ENCODE results near the gene ACTR3C.
A peak's percentile ranks its signal among the peaks of the same experiment; 100 is the strongest.
"Not testable (repeated sequence)": the region's sequence is repeated elsewhere in the genome, so short reads cannot be mapped to it uniquely, and the experiment has no call there.

ACTR3C gene

GRCh38 chr7:150314639-150315239 is 8.6 kb downstream of the ACTR3C start:
- ChIA-PET POLR2A (interaction anchor here (1.9 kb wide), 1 partner anchor 9 kb away, joined by 11 read pairs; the partner anchor contains the start of genes ACTR3C and LRRC61), CTCF (no interaction called here)
- TF ChIP-seq ARNT (IDR thresholded peaks at IDR 0.05) (no peak), SP1 (IDR thresholded peaks at IDR 0.05) (no peak), NFRKB (IDR thresholded peaks at IDR 0.05) (no peak), CTBP1 (IDR thresholded peaks at IDR 0.05; ENCODE audit: borderline replicate concordance) (no peak), TARDBP (IDR thresholded peaks at IDR 0.05) (no peak), ELF4 (IDR thresholded peaks at IDR 0.05) (no peak), HDGF (IDR thresholded peaks at IDR 0.05; ENCODE audit: borderline replicate concordance) (no peak), BHLHE40 (IDR thresholded peaks at IDR 0.05; ENCODE audit: borderline replicate concordance) (no peak), LEF1 (IDR thresholded peaks at IDR 0.05; ENCODE audit: borderline replicate concordance) (no peak), FOXA1 (IDR thresholded peaks at IDR 0.05) (no peak), FOXK2 (IDR thresholded peaks at IDR 0.05) (no peak)
- no peak for DNase-seq (ENCODE audit: extremely low spot score)

GRCh38 chr7:150313870-150314269 is 9.5 kb downstream of the ACTR3C start:
- CTCF ChIA-PET: interaction anchor here (0.8 kb wide), 1 partner anchor 11 kb away, joined by 3 read pairs; no protein-coding TSS in a partner anchor
- POLR2A ChIA-PET: interaction anchor here (0.5 to 1.9 kb wide), 3 partner anchors 10 to 474 kb away, joined by 3 to 11 read pairs (median 3); partner anchors contain the start of genes ACTR3C and LRRC61
- TF ChIP-seq HDGF (IDR thresholded peaks at IDR 0.05; ENCODE audit: borderline replicate concordance): no peak
- TF ChIP-seq SP1 (IDR thresholded peaks at IDR 0.05): no peak
- no peak for TF ChIP-seq CTBP1 (IDR thresholded peaks at IDR 0.05; ENCODE audit: borderline replicate concordance)
- TF ChIP-seq NFRKB (IDR thresholded peaks at IDR 0.05): no peak
- TF ChIP-seq BHLHE40 (IDR thresholded peaks at IDR 0.05; ENCODE audit: borderline replicate concordance): no peak
- no peak for TF ChIP-seq FOXK2 (IDR thresholded peaks at IDR 0.05)
- TF ChIP-seq ARNT (IDR thresholded peaks at IDR 0.05): no peak
- peak; percentile 9 for DNase-seq (ENCODE audit: extremely low spot score)

GRCh38 chr7:150313367-150313809 is 10.0 kb downstream of the ACTR3C start:
- POLR2A ChIA-PET: interaction anchor here (0.5 to 1.9 kb wide), 2 partner anchors 10 to 475 kb away, joined by 3 to 11 read pairs; partner anchors contain the start of genes ACTR3C and LRRC61
- TF ChIP-seq L3MBTL2 (conservative IDR thresholded peaks at IDR 0.05): no peak
- TF ChIP-seq FOXA1 (IDR thresholded peaks at IDR 0.05): no peak
- no peak for TF ChIP-seq FOXK2 (IDR thresholded peaks at IDR 0.05)
- no peak for TF ChIP-seq FOXM1 (IDR thresholded peaks at IDR 0.05; ENCODE audit: borderline replicate concordance)
- no peak for TF ChIP-seq ZNF384 (IDR thresholded peaks at IDR 0.05)
- no peak for TF ChIP-seq TARDBP (IDR thresholded peaks at IDR 0.05)
- TF ChIP-seq HDGF (IDR thresholded peaks at IDR 0.05; ENCODE audit: borderline replicate concordance): no peak
- no peak for DNase-seq (ENCODE audit: extremely low spot score)
- CTCF ChIA-PET: interaction anchor here (0.8 kb wide), 1 partner anchor 11 kb away, joined by 3 read pairs; no protein-coding TSS in a partner anchor

GRCh38 chr7:150312649-150313366 is 10.5 kb downstream of the ACTR3C start:
- POLR2A ChIA-PET: interaction anchor here (0.8 to 1.9 kb wide), 2 partner anchors 11 to 484 kb away, joined by 3 to 11 read pairs; partner anchors contain the start of genes ACTR3C and LRRC61
- not testable (repeated sequence) for DNase-seq (ENCODE audit: extremely low spot score)
- CTCF ChIA-PET: interaction anchor here (0.8 kb wide), 1 partner anchor 12 kb away, joined by 3 read pairs; no protein-coding TSS in a partner anchor

- ChIA-PET CTCF (no interaction called here), POLR2A (no interaction called here)
- TF ChIP-seq TARDBP (IDR thresholded peaks at IDR 0.05): no peak
- TF ChIP-seq LEF1 (IDR thresholded peaks at IDR 0.05; ENCODE audit: borderline replicate concordance): no peak
- no peak for TF ChIP-seq L3MBTL2 (conservative IDR thresholded peaks at IDR 0.05)
- no peak for TF ChIP-seq SP1 (IDR thresholded peaks at IDR 0.05)
- no peak for TF ChIP-seq BHLHE40 (IDR thresholded peaks at IDR 0.05; ENCODE audit: borderline replicate concordance)
- TF ChIP-seq PKNOX1 (IDR thresholded peaks at IDR 0.05): no peak
- TF ChIP-seq CTBP1 (IDR thresholded peaks at IDR 0.05; ENCODE audit: borderline replicate concordance): no peak
- TF ChIP-seq ELF4 (IDR thresholded peaks at IDR 0.05): no peak
- no peak for TF ChIP-seq SUZ12 (IDR thresholded peaks at IDR 0.05)
- no peak for DNase-seq (ENCODE audit: extremely low spot score)
Measured at GRCh38 chr7:150311711-150312110, 11.6 kb downstream of the ACTR3C start.

GRCh38 chr7:150311146-150311545 is 12.2 kb downstream of the ACTR3C start:
- POLR2A ChIA-PET: no interaction called here
- TF ChIP-seq SP1 (IDR thresholded peaks at IDR 0.05) (no peak), CTBP1 (IDR thresholded peaks at IDR 0.05; ENCODE audit: borderline replicate concordance) (no peak), HDGF (IDR thresholded peaks at IDR 0.05; ENCODE audit: borderline replicate concordance) (no peak), ELF4 (IDR thresholded peaks at IDR 0.05) (no peak), FOXM1 (IDR thresholded peaks at IDR 0.05; ENCODE audit: borderline replicate concordance) (no peak), BHLHE40 (IDR thresholded peaks at IDR 0.05; ENCODE audit: borderline replicate concordance) (no peak), FOXA1 (IDR thresholded peaks at IDR 0.05) (no peak), NFRKB (IDR thresholded peaks at IDR 0.05) (no peak), L3MBTL2 (conservative IDR thresholded peaks at IDR 0.05) (no peak), PKNOX1 (IDR thresholded peaks at IDR 0.05) (no peak), ZNF384 (IDR thresholded peaks at IDR 0.05) (no peak), LEF1 (IDR thresholded peaks at IDR 0.05; ENCODE audit: borderline replicate concordance) (no peak), ARNT (IDR thresholded peaks at IDR 0.05) (no peak), SUZ12 (IDR thresholded peaks at IDR 0.05) (no peak), FOXK2 (IDR thresholded peaks at IDR 0.05) (no peak)
- CTCF ChIA-PET: no interaction called here
- no peak for DNase-seq (ENCODE audit: extremely low spot score)
